HTERT RPE-1 (cell line): ENCODE results near the gene GPSM3.
"Not testable (repeated sequence)": the region's sequence is repeated elsewhere in the genome, so short reads cannot be mapped to it uniquely, and the experiment has no call there.

ENCODE experiments used
- in situ Hi-C: fragments of 300-500 bp; cut with MboI; formaldehyde crosslinking; loops from 4 replicates; pipeline ENCODE4 v1.14.3; 2020; ENCODE audit warnings: low sequenced_read_pairs

GPSM3 gene

GRCh38 chr6:32152769-32153563 is 39.5 kb downstream of the GPSM3 start:
- in situ Hi-C loops = no loop called here

GRCh38 chr6:32151863-32152768 is 40.3 kb downstream of the GPSM3 start, which contains the start of gene PRRT1:
TSS of gene PRRT1 (minus strand) at chr6:32151939. CDS start at chr6:32151827, 112 bp downstream.
- in situ Hi-C loops = no loop called here

- in situ Hi-C loops = no loop called here
Observed at GRCh38 chr6:32151181-32151862, 41.1 kb downstream of the GPSM3 start.

GRCh38 chr6:32149932-32150870 is 42.2 kb downstream of the GPSM3 start:
- in situ Hi-C loops = no loop called here

- in situ Hi-C loops = no loop called here
Observed at GRCh38 chr6:32149092-32149755, 43.2 kb downstream of the GPSM3 start.

GRCh38 chr6:32148289-32149091 is 44.0 kb downstream of the GPSM3 start:
- in situ Hi-C loops = no loop called here

GRCh38 chr6:32147401-32148132 is 44.9 kb downstream of the GPSM3 start:
- in situ Hi-C loops = no loop called here

- in situ Hi-C loops = no loop called here
Observed at GRCh38 chr6:32146687-32147086, 45.8 kb downstream of the GPSM3 start.

GRCh38 chr6:32146287-32146686 is 46.2 kb downstream of the GPSM3 start:
- in situ Hi-C loops = no loop called here

GRCh38 chr6:32144238-32144637 is 48.2 kb downstream of the GPSM3 start:
- in situ Hi-C loops = not testable (repeated sequence)
